SU-DHL-6 (cell line): ENCODE data around the gene CRYBG1.
"Not testable (repeated sequence)": the region's sequence is repeated elsewhere in the genome, so short reads cannot be mapped to it uniquely, and the experiment has no call there.

Source experiments
- EZH2phosphoT487 ChIP-seq: fragments of 200-600 bp; sonication (generic), shearing (Covaris generic); conservative IDR thresholded peaks from 2 replicates; pipeline ENCODE4 v1.6.1; 2018; ENCODE audit warnings: mild to moderate bottlenecking, antibody characterized with exemption, low read length, moderate library complexity, mixed read lengths
- TF ChIP-seq, protein P1 (sequence below): fragments of 200-600 bp; sonication (generic); IDR thresholded peaks from one replicate; pipeline ENCODE4 v1.5.1; 2017; ENCODE audit warnings: antibody characterized with exemption, mild to moderate bottlenecking, low read length, moderate library complexity; ENCODE audit not compliant: insufficient read depth, poor library complexity, severe bottlenecking

DNA sequence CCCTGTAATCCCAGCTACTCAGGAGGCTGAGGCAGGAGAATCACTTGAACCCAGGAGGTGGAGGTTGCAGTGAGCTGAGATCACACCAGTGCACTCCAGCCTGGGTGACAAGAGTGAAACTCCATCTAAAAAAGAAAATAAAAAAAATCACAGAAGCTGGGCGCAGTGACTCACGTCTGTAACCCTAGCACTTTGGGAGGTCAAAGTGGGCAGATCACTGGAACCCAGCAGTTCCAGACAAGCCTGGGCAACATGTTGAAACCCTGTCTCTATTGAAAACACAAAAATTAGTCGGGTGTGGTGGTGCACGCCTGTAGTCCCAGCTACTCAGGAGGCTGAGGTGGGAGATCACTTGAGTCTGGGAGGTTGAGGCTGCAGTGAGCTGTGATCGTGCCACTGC lies 199.1 kb downstream of the CRYBG1 start:
- TF ChIP-seq, protein P1, sequence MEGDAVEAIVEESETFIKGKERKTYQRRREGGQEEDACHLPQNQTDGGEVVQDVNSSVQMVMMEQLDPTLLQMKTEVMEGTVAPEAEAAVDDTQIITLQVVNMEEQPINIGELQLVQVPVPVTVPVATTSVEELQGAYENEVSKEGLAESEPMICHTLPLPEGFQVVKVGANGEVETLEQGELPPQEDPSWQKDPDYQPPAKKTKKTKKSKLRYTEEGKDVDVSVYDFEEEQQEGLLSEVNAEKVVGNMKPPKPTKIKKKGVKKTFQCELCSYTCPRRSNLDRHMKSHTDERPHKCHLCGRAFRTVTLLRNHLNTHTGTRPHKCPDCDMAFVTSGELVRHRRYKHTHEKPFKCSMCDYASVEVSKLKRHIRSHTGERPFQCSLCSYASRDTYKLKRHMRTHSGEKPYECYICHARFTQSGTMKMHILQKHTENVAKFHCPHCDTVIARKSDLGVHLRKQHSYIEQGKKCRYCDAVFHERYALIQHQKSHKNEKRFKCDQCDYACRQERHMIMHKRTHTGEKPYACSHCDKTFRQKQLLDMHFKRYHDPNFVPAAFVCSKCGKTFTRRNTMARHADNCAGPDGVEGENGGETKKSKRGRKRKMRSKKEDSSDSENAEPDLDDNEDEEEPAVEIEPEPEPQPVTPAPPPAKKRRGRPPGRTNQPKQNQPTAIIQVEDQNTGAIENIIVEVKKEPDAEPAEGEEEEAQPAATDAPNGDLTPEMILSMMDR, result not testable (repeated sequence)
- not testable (repeated sequence) for TF ChIP-seq EZH2phosphoT487
